HepG2 (cell line): ENCODE measurements around the gene SP3. TPM values are rescaled to one million over a fixed set of nuclear protein-coding genes. Genes with fewer than 3 reads are reported as not detected.
A peak's percentile ranks its signal among the peaks of the same experiment; 100 is the strongest.

ENCODE experiments used
- AGO2 ChIP-seq: fragments of 200-400 bp; formaldehyde crosslinking; optimal IDR thresholded peaks from 2 replicates; pipeline ENCODE3; 2017; ENCODE audit warnings: mild to moderate bottlenecking, low read depth, low read length, moderate library complexity
- DNMT1 ChIP-seq: sonication (generic); formaldehyde crosslinking; IDR thresholded peaks from 2 replicates; pipeline ENCODE4 v1.5.1; 2020; ENCODE audit warnings: mild to moderate bottlenecking, missing genetic modification reagents
- EHMT2 ChIP-seq: fragments of 200-600 bp; sonication (generic); IDR thresholded peaks from 2 replicates; pipeline ENCODE4 v1.7.0; 2017; ENCODE audit warnings: antibody characterized with exemption, low read depth, low read length, borderline replicate concordance
- GATAD1 ChIP-seq: IDR thresholded peaks from 2 replicates; pipeline ENCODE4 v1.6.1; 2016; ENCODE audit warnings: missing genetic modification reagents, missing compliant biosample characterization
- GTF3A ChIP-seq: sonication (generic); formaldehyde crosslinking; conservative IDR thresholded peaks from 2 replicates; pipeline ENCODE4 v1.4.0; 2020; ENCODE audit warnings: mild to moderate bottlenecking, missing genetic modification reagents
- HDAC2 ChIP-seq: sonication (generic); formaldehyde crosslinking; IDR thresholded peaks from 2 replicates; pipeline ENCODE4 v1.4.0; 2020; ENCODE audit warnings: missing genetic modification reagents
- HMG20A ChIP-seq: IDR thresholded peaks from 2 replicates; pipeline ENCODE4 v1.6.1; 2016; ENCODE audit warnings: borderline replicate concordance
- HNF4A ChIP-seq: sonication (generic); formaldehyde crosslinking; IDR thresholded peaks from 2 replicates; pipeline ENCODE4 v1.4.0; 2020; ENCODE audit warnings: missing genetic modification reagents
- KDM6A ChIP-seq: IDR thresholded peaks from 2 replicates; pipeline ENCODE4 v1.6.1; 2016; ENCODE audit warnings: low read depth
- MED13 ChIP-seq: sonication (generic); formaldehyde crosslinking; IDR thresholded peaks from 2 replicates; pipeline ENCODE4 v1.5.0; 2020; ENCODE audit warnings: missing genetic modification reagents
- NR2F1 ChIP-seq, 2 experiments: fragments of 450-650 bp in 1 of 2; formaldehyde crosslinking in 1 of 2; IDR thresholded peaks; 2 replicates each; pipeline versions ENCODE4 v1.5.0 to v1.6.1; 2016 to 2020; ENCODE audit warnings: mild to moderate bottlenecking in 1 of 2, missing compliant biosample characterization in 1 of 2, missing genetic modification reagents in 1 of 2, moderate library complexity in 1 of 2
- PAWR ChIP-seq: sonication (generic); formaldehyde crosslinking; IDR thresholded peaks from 2 replicates; pipeline ENCODE4 v1.4.0; 2020; ENCODE audit warnings: missing genetic modification reagents, mild to moderate bottlenecking, borderline replicate concordance
- POLR2AphosphoS5 ChIP-seq: IDR thresholded peaks from 2 replicates; pipeline ENCODE4 v1.6.1; 2012; ENCODE audit warnings: low read depth, low read length
- RXRA ChIP-seq: sonication (generic); formaldehyde crosslinking; IDR thresholded peaks from 2 replicates; pipeline ENCODE4 v1.5.1; 2020; ENCODE audit warnings: missing genetic modification reagents
- SALL2 ChIP-seq: sonication (generic); formaldehyde crosslinking; IDR thresholded peaks from 2 replicates; pipeline ENCODE4 v1.8.1; 2023; ENCODE audit warnings: mild to moderate bottlenecking, missing genetic modification reagents, inconsistent platforms
- ZNF30 ChIP-seq: sonication (generic); formaldehyde crosslinking; IDR thresholded peaks from 2 replicates; pipeline ENCODE4 v1.5.0; 2020; ENCODE audit warnings: mild to moderate bottlenecking, missing genetic modification reagents
- ZNF503 ChIP-seq: sonication (generic); formaldehyde crosslinking; IDR thresholded peaks from 2 replicates; pipeline ENCODE4 v1.4.0; 2020; ENCODE audit warnings: missing genetic modification reagents
- ZNF552 ChIP-seq: sonication (generic); formaldehyde crosslinking; IDR thresholded peaks from 2 replicates; pipeline ENCODE4 v1.9.0; 2022; ENCODE audit warnings: missing genetic modification reagents, mild to moderate bottlenecking, borderline replicate concordance
- ZNF556 ChIP-seq: sonication (generic); formaldehyde crosslinking; IDR thresholded peaks from 2 replicates; pipeline ENCODE4 v1.4.0; 2020; ENCODE audit warnings: mild to moderate bottlenecking, missing genetic modification reagents, borderline replicate concordance
- ZNF816 ChIP-seq: sonication (generic); formaldehyde crosslinking; IDR thresholded peaks from 2 replicates; pipeline ENCODE4 v1.8.0; 2022; ENCODE audit warnings: missing genetic modification reagents, mild to moderate bottlenecking, borderline replicate concordance
- ZSCAN9 ChIP-seq: IDR thresholded peaks from 2 replicates; pipeline ENCODE4 v1.6.1; 2016; ENCODE audit warnings: borderline replicate concordance
- polyA plus RNA-seq, 8 experiments: library from polyadenylated mRNA; depleted of rRNA in 3 of 8; stranded (reverse) in 7 of 8; unstranded in 1 of 8; fragments of >200 nt; fragmentation: Illumina TruSeq in 4 of 8; extraction: Trizol in 4 of 8; gene quantifications; 2 replicates each; pipeline versions ENCODE4 v1.2.1 to v1.2.3, GENCODE V29; 2011 to 2016; ENCODE audit warnings: low read depth in 4 of 8, missing spikeins in 1 of 8, mixed read lengths in 1 of 8; ENCODE audit not compliant: insufficient read depth in 1 of 8
- total RNA-seq, 5 experiments: library from RNA; depleted of rRNA; stranded (reverse); fragments of >200 nt; fragmentation: Illumina TruSeq; extraction: Trizol; gene quantifications; 2 replicates each; pipeline ENCODE4 v1.2.3, GENCODE V29; 2016; ENCODE audit warnings: low read depth in 1 of 5
- TF ChIP-seq, protein P1 (sequence below), 2 experiments: sonication (generic) in 1 of 2; formaldehyde crosslinking in 1 of 2; IDR thresholded peaks; 2 replicates each; pipeline versions ENCODE4 v1.4.0 to v1.6.1; 2018 to 2020; ENCODE audit warnings: missing genetic modification reagents in 2 of 2, borderline replicate concordance in 1 of 2, low read depth in 1 of 2, mild to moderate bottlenecking in 1 of 2, missing biosample characterization in 1 of 2
- TF ChIP-seq, protein P2 (sequence below), 2 experiments: fragments of 450-650 bp in 1 of 2; sonication (generic) in 1 of 2; formaldehyde crosslinking; IDR thresholded peaks; 2 replicates each; pipeline versions ENCODE4 v1.5.0 to v1.8.0; 2020 to 2022; ENCODE audit warnings: mild to moderate bottlenecking in 1 of 2, missing genetic modification reagents in 1 of 2

The SP3 gene
- total and polyA plus RNA-seq, 2 of the 13 experiments (the other 11 are each of a cell fraction or from before 2014, with no cell fraction given) = 57.3 to 132 TPM

- TF ChIP-seq, protein P1, sequence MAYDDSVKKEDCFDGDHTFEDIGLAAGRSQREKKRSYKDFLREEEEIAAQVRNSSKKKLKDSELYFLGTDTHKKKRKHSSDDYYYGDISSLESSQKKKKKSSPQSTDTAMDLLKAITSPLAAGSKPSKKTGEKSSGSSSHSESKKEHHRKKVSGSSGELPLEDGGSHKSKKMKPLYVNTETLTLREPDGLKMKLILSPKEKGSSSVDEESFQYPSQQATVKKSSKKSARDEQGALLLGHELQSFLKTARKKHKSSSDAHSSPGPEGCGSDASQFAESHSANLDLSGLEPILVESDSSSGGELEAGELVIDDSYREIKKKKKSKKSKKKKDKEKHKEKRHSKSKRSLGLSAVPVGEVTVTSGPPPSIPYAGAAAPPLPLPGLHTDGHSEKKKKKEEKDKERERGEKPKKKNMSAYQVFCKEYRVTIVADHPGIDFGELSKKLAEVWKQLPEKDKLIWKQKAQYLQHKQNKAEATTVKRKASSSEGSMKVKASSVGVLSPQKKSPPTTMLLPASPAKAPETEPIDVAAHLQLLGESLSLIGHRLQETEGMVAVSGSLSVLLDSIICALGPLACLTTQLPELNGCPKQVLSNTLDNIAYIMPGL (CRISPR knock-in tag; IDR thresholded peaks at IDR 0.05; ENCODE audit: borderline replicate concordance in 1 of 2, low read depth in 1 of 2) = peak in 1 of 2 experiments; percentile 37; a peak in 1 of 4 replicates
- TF ChIP-seq RXRA (CRISPR knock-in tag) (no peak), POLR2AphosphoS5 (peak; percentile 67), HMG20A (CRISPR knock-in tag) (peak; percentile 87), NR2F1 (CRISPR knock-in tag; IDR thresholded peaks at IDR 0.05) (no peak; a peak in 2 of 4 replicates), EHMT2 (no peak), PAWR (CRISPR knock-in tag) (0 out of 2 replicates have a peak, but pooled peaks have one; percentile 51), GTF3A (CRISPR knock-in tag) (0 out of 2 replicates have a peak, but pooled peaks have one; percentile 80), HNF4A (peak; percentile 50), GATAD1 (CRISPR knock-in tag) (peak; percentile 34; the same call in 1 of the 2 replicates), ZSCAN9 (CRISPR knock-in tag) (peak; percentile 57; the same call in 1 of the 2 replicates), DNMT1 (CRISPR knock-in tag) (no peak), HDAC2 (CRISPR knock-in tag) (peak; percentile 74), ZNF552 (CRISPR knock-in tag) (no peak), AGO2 (no peak), ZNF30 (no peak), SALL2 (no peak), KDM6A (CRISPR knock-in tag) (peak; percentile 72), MED13 (CRISPR knock-in tag) (no peak), ZNF503 (CRISPR knock-in tag) (no peak), ZNF556 (CRISPR knock-in tag) (0 out of 2 replicates have a peak, but pooled peaks have one; percentile 23), ZNF816 (CRISPR knock-in tag) (peak; percentile 20)
- TF ChIP-seq, protein P2, sequence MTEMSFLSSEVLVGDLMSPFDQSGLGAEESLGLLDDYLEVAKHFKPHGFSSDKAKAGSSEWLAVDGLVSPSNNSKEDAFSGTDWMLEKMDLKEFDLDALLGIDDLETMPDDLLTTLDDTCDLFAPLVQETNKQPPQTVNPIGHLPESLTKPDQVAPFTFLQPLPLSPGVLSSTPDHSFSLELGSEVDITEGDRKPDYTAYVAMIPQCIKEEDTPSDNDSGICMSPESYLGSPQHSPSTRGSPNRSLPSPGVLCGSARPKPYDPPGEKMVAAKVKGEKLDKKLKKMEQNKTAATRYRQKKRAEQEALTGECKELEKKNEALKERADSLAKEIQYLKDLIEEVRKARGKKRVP (CRISPR knock-in tag; IDR thresholded peaks at IDR 0.05) = no peak
Observed at GRCh38 chr2:173966274-173967098, 1.3 kb upstream of the SP3 start (continued).
